AG04450 (cell line): ENCODE data around the gene POMP. TPM values are rescaled to one million over a fixed set of nuclear protein-coding genes. Genes with fewer than 3 reads are reported as not detected.

Source experiments
- CTCF ChIA-PET: fragments of 300-600, 350-600 bp; formaldehyde crosslinking; extraction: SDS; loops from one replicate; lab custom pipeline; 2022; ENCODE audit warnings: antibody characterized with exemption, inconsistent platforms; lab: Charles Lee
- POLR2A ChIA-PET: fragments of 350-600 bp; formaldehyde crosslinking; extraction: SDS; loops from one replicate; lab custom pipeline; 2021; ENCODE audit warnings: antibody characterized with exemption, inconsistent platforms; lab: Yijun Ruan, JAX
- DNase-seq: peaks from one replicate; pipeline ENCODE4 v3.0.0-alpha.2; 2011; ENCODE audit warnings: low read depth, low spot score
- H3K27ac ChIP-seq: one replicate; pipeline ENCODE4 v1.5.1; 2012; ENCODE audit warnings: low read depth, low read length, control low read depth
- H3K27me3 ChIP-seq: one replicate; pipeline ENCODE4 v1.6.0; 2012; ENCODE audit warnings: low read length; ENCODE audit not compliant: control insufficient read depth, insufficient read depth
- H3K4me3 ChIP-seq: 2 replicates; pipeline ENCODE4 v1.5.1; 2011; ENCODE audit warnings: mild to moderate bottlenecking, low read depth, low read length, control low read depth
- H3K9me3 ChIP-seq: 2 replicates; pipeline ENCODE4 v1.5.1; 2012; ENCODE audit warnings: low read length; ENCODE audit not compliant: control insufficient read depth, insufficient read depth
- CTCF ChIP-seq: IDR thresholded peaks from 2 replicates; pipeline ENCODE4 v1.5.1; 2011; ENCODE audit warnings: low read depth, low read length, control low read depth, inconsistent platforms
- polyA plus RNA-seq: library from polyadenylated mRNA; depleted of rRNA; stranded (reverse); fragments of >200 nt; gene quantifications from 2 replicates; pipeline ENCODE4 v1.2.3, GENCODE V29; 2011; rRNA removed
- small RNA-seq: library from RNA; depleted of rRNA; stranded (forward); fragments of <200 nt; gene quantifications from one replicate; pipeline ENCODE3, GENCODE V24; 2012; ENCODE audit warnings: low read depth; ENCODE audit not compliant: insufficient read length

Gene POMP
- polyA plus RNA-seq, 1 experiment, result 117 TPM

GRCh38 chr13:28725046-28725610 is 66.2 kb downstream of the POMP start:
- H3K27me3 ChIP-seq, result no peaks in the 10 kb centered on the region
- CTCF ChIA-PET, result no interaction called here
- DNase-seq, result no peak

More at GRCh38 chr13:28725046-28725610, 66.2 kb downstream of the POMP start:
- POLR2A ChIA-PET, result no interaction called here
- H3K9me3 ChIP-seq, result no peaks in the 10 kb centered on the region; the same call in 1 of the 2 replicates
- TF ChIP-seq CTCF, result no peak
- H3K4me3 ChIP-seq, result no peak overlapping the region
- no peak overlapping the region for H3K27ac ChIP-seq

Small RNAs within 50 kb of the gene (small RNA-seq; reads per million reads assigned to genes)
- not detected for gene RF00019
- not detected for gene RNU6-53P

Other genes with a start within 250 kb of the POMP start
- gene FLT1, start 164.0 kb upstream of the POMP start, polyA plus RNA-seq, result 2.3 and 2.4 TPM in 2 replicates
- gene SLC46A3, start 59.8 kb downstream of the POMP start, polyA plus RNA-seq, result 3.9 and 5.2 TPM in 2 replicates
- 0.02 TPM in 1 of 2 replicates, not detected in the other for gene MTUS2, start 161.2 kb downstream of the POMP start, polyA plus RNA-seq